Right atrium auricular region (tissue), 2 donors: ENCODE results near the gene SIMC1. TPM values are rescaled to one million over a fixed set of nuclear protein-coding genes. Genes with fewer than 3 reads are reported as not detected.

Experiments used
- DNase-seq: peaks from one replicate; pipeline ENCODE4 v3.0.0-alpha.2; 2019; ENCODE audit warnings: low spot score
- H3K27ac ChIP-seq, 2 donors: fragments of 200-600 bp; sonication (generic); 1 replicate in 1 of 2; 2 replicates in 1 of 2; pipeline ENCODE4 v1.5.1; 2016 to 2019
- H3K27me3 ChIP-seq, 2 donors: fragments of 200-600 bp; sonication (generic); one replicate each; pipeline versions ENCODE4 v1.5.1 to v1.6.0; 2017 to 2019
- H3K36me3 ChIP-seq: fragments of 200-600 bp; sonication (generic); one replicate; pipeline ENCODE4 v1.5.1; 2016
- H3K4me1 ChIP-seq, 2 donors: fragments of 200-600 bp; sonication (generic); one replicate each; pipeline versions ENCODE4 v1.5.1 to v1.6.0; 2017 to 2019
- H3K4me3 ChIP-seq, 2 donors: fragments of 200-600 bp; sonication (generic); 1 replicate in 1 of 2; 2 replicates in 1 of 2; pipeline ENCODE4 v1.5.1; 2017 to 2019; ENCODE audit warnings: mild to moderate bottlenecking in 1 of 2, moderate library complexity in 1 of 2
- H3K9me3 ChIP-seq, 2 donors: fragments of 200-600 bp; sonication (generic); one replicate each; pipeline ENCODE4 v1.5.1; 2019
- CTCF ChIP-seq, 2 donors: fragments of 200-600 bp; sonication (generic); IDR thresholded peaks; one replicate each; pipeline ENCODE4 v1.5.1; 2019; ENCODE audit warnings: antibody characterized with exemption in 2 of 2
- total RNA-seq, 2 donors: library from RNA; depleted of rRNA; stranded (reverse); fragments of >200 nt; gene quantifications; one replicate each; pipeline ENCODE4 v1.1.0, GENCODE V29; 2016

SIMC1 gene
- total RNA-seq, 2 donors from 2014 or later, result 5.2 to 9.1 TPM

- H3K27ac ChIP-seq, result no peak overlapping the region
- no peaks in the 10 kb centered on the region for H3K9me3 ChIP-seq
- H3K4me1 ChIP-seq, result peaks cover 0 to 40% of the 10 kb centered on the region in 2 donors
- no peak for DNase-seq
- TF ChIP-seq CTCF (IDR thresholded peaks at IDR 0.05), result no peak
- no peaks in the 10 kb centered on the region for H3K27me3 ChIP-seq
- H3K36me3 ChIP-seq, result peaks cover 30% of the 10 kb centered on the region
- H3K4me3 ChIP-seq, result no peak overlapping the region
Observed at GRCh38 chr5:176384991-176385390, 146.8 kb downstream of the SIMC1 start.

GRCh38 chr5:176386491-176386890 is 148.3 kb downstream of the SIMC1 start:
- Histone ChIP-seq H3K27ac (no peak overlapping the region), H3K4me1 (peaks cover 0 to 42% of the 10 kb centered on the region in 2 donors), H3K36me3 (peaks cover 33% of the 10 kb centered on the region), H3K4me3 (no peak overlapping the region), H3K9me3 (no peaks in the 10 kb centered on the region), H3K27me3 (no peaks in the 10 kb centered on the region)
- TF ChIP-seq CTCF (IDR thresholded peaks at IDR 0.05), result no peak
- DNase-seq, result no peak

GRCh38 chr5:176387384-176387925 is 149.2 kb downstream of the SIMC1 start:
- H3K36me3 ChIP-seq, result peaks cover 43% of the 10 kb centered on the region
- TF ChIP-seq CTCF (IDR thresholded peaks at IDR 0.05), result no peak

GRCh38 chr5:176388003-176388443 is 149.8 kb downstream of the SIMC1 start:
- Histone ChIP-seq H3K4me3 (peak overlapping the region; percentile 79 to 89), H3K4me1 (peaks cover 0 to 32% of the 10 kb centered on the region in 2 donors), H3K27me3 (no peaks in the 10 kb centered on the region), H3K27ac (peak overlapping the region; percentile 91 to 93), H3K9me3 (no peaks in the 10 kb centered on the region), H3K36me3 (peaks cover 46% of the 10 kb centered on the region)
- no peak for TF ChIP-seq CTCF (IDR thresholded peaks at IDR 0.05)
- DNase-seq, result no peak

More at GRCh38 chr5:176387384-176387925, 149.2 kb downstream of the SIMC1 start:
- peak overlapping the region; percentile 79 to 89 for H3K4me3 ChIP-seq
- H3K27me3 ChIP-seq, result no peaks in the 10 kb centered on the region
- DNase-seq, result no peak
- H3K9me3 ChIP-seq, result no peaks in the 10 kb centered on the region
- peak overlapping the region; percentile 91 to 93 for H3K27ac ChIP-seq
- H3K4me1 ChIP-seq, result peaks cover 0 to 33% of the 10 kb centered on the region in 2 donors

GRCh38 chr5:176388444-176389134 is 150.4 kb downstream of the SIMC1 start, which contains the start of the genes HIGD2A and NOP16:
Gene HIGD2A (plus strand): TSS chr5:176388751. CDS start chr5:176388820, 69 bp downstream.
Gene NOP16 (minus strand): TSS chr5:176388598. CDS start chr5:176388539, 59 bp downstream.
- H3K36me3 ChIP-seq, result peaks cover 46% of the 10 kb centered on the region
- peaks cover 0 to 32% of the 10 kb centered on the region in 2 donors for H3K4me1 ChIP-seq
- peak; percentile 99 for DNase-seq
- no peaks in the 10 kb centered on the region for H3K9me3 ChIP-seq
- peak within 1 kb of the TSS; percentile 91 to 93 for H3K27ac ChIP-seq
- H3K4me3 ChIP-seq, result peak within 1 kb of the TSS; percentile 79 to 89
- TF ChIP-seq CTCF (IDR thresholded peaks at IDR 0.05), result no peak
- H3K27me3 ChIP-seq, result no peaks in the 10 kb centered on the region
